Measurements from ENCODE around the gene BMPR1A. TPM values are rescaled to one million over a fixed set of nuclear protein-coding genes. Genes with fewer than 3 reads are reported as not detected.

BMPR1A gene
- total RNA-seq, 1 experiment from 2014 or later: 42.6 TPM

DNA sequence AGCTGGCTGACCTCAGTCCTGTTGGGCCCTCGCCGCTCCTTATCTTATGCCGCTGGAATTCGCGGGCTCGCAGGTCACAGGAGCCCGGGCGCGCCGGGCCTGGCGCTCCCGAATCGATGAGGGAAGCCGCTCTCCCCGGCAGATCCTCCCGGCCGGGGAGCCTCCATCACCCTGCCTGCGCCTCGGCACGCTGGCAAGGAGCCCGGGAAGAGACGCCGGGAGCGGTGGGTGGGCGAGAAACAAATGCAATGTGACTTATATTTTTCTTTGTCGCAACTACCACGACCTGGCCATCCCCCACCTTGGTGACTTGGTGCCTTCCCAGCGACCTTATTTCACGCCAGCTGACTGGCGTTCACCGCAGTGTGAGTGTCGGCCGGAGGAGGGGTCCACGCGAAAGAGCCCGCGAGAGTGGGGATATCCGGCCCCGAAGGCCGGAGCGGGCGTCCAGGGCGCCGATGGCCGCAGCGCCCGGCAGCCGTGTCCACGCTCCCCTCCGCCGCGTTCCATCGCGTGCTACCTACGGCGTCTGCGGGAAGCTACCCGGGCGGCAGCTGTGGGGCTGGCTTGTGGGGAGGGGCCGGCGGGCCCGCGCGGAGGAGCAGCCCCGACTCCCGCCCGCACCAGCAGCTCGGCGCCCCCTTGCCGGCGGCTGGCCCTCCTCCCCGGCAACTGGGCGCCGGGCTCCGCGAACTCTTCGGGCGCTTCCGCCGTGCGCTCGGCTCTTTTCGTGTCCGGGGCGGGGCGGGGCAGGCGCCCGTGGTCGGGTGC lies 494 bp upstream of the BMPR1A start:
- Histone ChIP-seq H3K9me3 (ENCODE audit: control insufficient read depth in 1 of 2, insufficient read depth in 1 of 2, low read depth in 1 of 2, low read length in 2 of 2) (no peaks in the 10 kb centered on the region), H2AFZ (ENCODE audit: low read depth, low read length, poor library complexity, severe bottlenecking) (no peak overlapping the region), H3K79me2 (ENCODE audit: insufficient read depth, low read length) (peaks cover 48% of the 10 kb centered on the region), H3K4me3 (replicated peaks in 1 of 2; ENCODE audit: low read depth in 1 of 2, low read length in 2 of 2) (peak overlapping the region; percentile 79 to 81), H3K9ac (ENCODE audit: low read length) (peak overlapping the region; percentile 93), H3K4me1 (ENCODE audit: control insufficient read depth in 1 of 2, insufficient read depth in 2 of 2, low read length in 2 of 2) (peaks cover 19 to 27% of the 10 kb centered on the region in 2 experiments), H3K27me3 (ENCODE audit: insufficient read depth, low read length) (no peaks in the 10 kb centered on the region), H3K4me2 (ENCODE audit: low read length) (peak overlapping the region; percentile 81), H3K36me3 (ENCODE audit: control insufficient read depth in 1 of 2, insufficient read depth in 2 of 2, low read length in 2 of 2) (no peaks in the 10 kb centered on the region), H4K20me1 (ENCODE audit: insufficient read depth) (peaks cover 4% of the 10 kb centered on the region; the same call in 1 of the 2 replicates), H3K27ac (ENCODE audit: low read depth, low read length) (peak overlapping the region; percentile 98), H3K9me2 (ENCODE audit: insufficient read depth) (no peaks in the 10 kb centered on the region)
- peak; percentile 92 for ATAC-seq
- intact Hi-C loops (cut with micrococcal nuclease): loop anchor here (1.0 to 5.0 kb wide), 2 partner anchors 46 to 234 kb away; partner anchors contain the start of gene WAPL
- no TSS peak for BruUV-seq (replicated peaks)
- RAD21 ChIA-PET (ENCODE audit: low non-redundant PET in 1 of 2, low total read pairs in 2 of 2, uncharacterized antibody in 2 of 2, unreplicated experiment in 2 of 2): interaction anchor here in 1 of 2 experiments (0.6 kb wide), 1 partner anchor 211 kb away, joined by 5 read pairs; no protein-coding TSS in a partner anchor
- DNase-seq (ENCODE audit: low read depth, low spot score): peak; percentile 59
- CTCF ChIA-PET: no interaction called here
- POLR2A ChIA-PET: interaction anchor here (0.5 kb wide), 1 partner anchor 354 kb away, joined by 3 read pairs; no protein-coding TSS in a partner anchor
- TF ChIP-seq ELF1 (IDR thresholded peaks at IDR 0.05; ENCODE audit: borderline replicate concordance, low read depth): no peak
- no peak for TF ChIP-seq RAD21 (IDR thresholded peaks at IDR 0.05; ENCODE audit: low read depth)
- peak; percentile 78 for TF ChIP-seq ZFX (IDR thresholded peaks at IDR 0.05)
- no peak for TF ChIP-seq FOSL1 (IDR thresholded peaks at IDR 0.05; ENCODE audit: low read depth)
- TF ChIP-seq CBX3 (IDR thresholded peaks at IDR 0.05; ENCODE audit: low read depth): peak; percentile 48; the same call in 1 of the 2 replicates
- TF ChIP-seq ZBTB33 (IDR thresholded peaks at IDR 0.05; ENCODE audit: extremely low read depth, insufficient replicate concordance, low read length): no peak
- no peak for TF ChIP-seq JUND (IDR thresholded peaks at IDR 0.05)
- TF ChIP-seq EZH2phosphoT487 (IDR thresholded peaks at IDR 0.05; ENCODE audit: borderline replicate concordance): no peak
- TF ChIP-seq, protein P1, sequence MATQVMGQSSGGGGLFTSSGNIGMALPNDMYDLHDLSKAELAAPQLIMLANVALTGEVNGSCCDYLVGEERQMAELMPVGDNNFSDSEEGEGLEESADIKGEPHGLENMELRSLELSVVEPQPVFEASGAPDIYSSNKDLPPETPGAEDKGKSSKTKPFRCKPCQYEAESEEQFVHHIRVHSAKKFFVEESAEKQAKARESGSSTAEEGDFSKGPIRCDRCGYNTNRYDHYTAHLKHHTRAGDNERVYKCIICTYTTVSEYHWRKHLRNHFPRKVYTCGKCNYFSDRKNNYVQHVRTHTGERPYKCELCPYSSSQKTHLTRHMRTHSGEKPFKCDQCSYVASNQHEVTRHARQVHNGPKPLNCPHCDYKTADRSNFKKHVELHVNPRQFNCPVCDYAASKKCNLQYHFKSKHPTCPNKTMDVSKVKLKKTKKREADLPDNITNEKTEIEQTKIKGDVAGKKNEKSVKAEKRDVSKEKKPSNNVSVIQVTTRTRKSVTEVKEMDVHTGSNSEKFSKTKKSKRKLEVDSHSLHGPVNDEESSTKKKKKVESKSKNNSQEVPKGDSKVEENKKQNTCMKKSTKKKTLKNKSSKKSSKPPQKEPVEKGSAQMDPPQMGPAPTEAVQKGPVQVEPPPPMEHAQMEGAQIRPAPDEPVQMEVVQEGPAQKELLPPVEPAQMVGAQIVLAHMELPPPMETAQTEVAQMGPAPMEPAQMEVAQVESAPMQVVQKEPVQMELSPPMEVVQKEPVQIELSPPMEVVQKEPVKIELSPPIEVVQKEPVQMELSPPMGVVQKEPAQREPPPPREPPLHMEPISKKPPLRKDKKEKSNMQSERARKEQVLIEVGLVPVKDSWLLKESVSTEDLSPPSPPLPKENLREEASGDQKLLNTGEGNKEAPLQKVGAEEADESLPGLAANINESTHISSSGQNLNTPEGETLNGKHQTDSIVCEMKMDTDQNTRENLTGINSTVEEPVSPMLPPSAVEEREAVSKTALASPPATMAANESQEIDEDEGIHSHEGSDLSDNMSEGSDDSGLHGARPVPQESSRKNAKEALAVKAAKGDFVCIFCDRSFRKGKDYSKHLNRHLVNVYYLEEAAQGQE (IDR thresholded peaks at IDR 0.05; ENCODE audit: low read depth): no peak
- TF ChIP-seq YY1 (IDR thresholded peaks at IDR 0.05; ENCODE audit: extremely low read depth, insufficient replicate concordance, low read depth, low read length): peak; percentile 11
- TF ChIP-seq SRF (IDR thresholded peaks at IDR 0.05; ENCODE audit: low read depth): no peak
- no peak for TF ChIP-seq CTCF (IDR thresholded peaks at IDR 0.05 in 2 of 3, conservative IDR thresholded peaks at IDR 0.05 in 1 of 3; ENCODE audit: borderline replicate concordance in 1 of 3, insufficient read depth in 1 of 3, low read depth in 2 of 3, low read length in 2 of 3)
- peak; percentile 27; the same call in 1 of the 2 replicates for TF ChIP-seq MAX (IDR thresholded peaks at IDR 0.05)
- TF ChIP-seq POLR2A (IDR thresholded peaks at IDR 0.05; ENCODE audit: borderline replicate concordance, extremely low read depth, insufficient read depth, insufficient read length): peak; percentile 74
- no peak for TF ChIP-seq CEBPB (IDR thresholded peaks at IDR 0.05; ENCODE audit: low read depth)
- TF ChIP-seq EGR1 (IDR thresholded peaks at IDR 0.05; ENCODE audit: low read depth): no peak
- TF ChIP-seq SP1 (IDR thresholded peaks at IDR 0.05; ENCODE audit: low read depth): peak; percentile 19; the same call in 1 of the 2 replicates
- TF ChIP-seq SIN3A (IDR thresholded peaks at IDR 0.05; ENCODE audit: low read depth): peak; percentile 72
- TF ChIP-seq, protein P2, sequence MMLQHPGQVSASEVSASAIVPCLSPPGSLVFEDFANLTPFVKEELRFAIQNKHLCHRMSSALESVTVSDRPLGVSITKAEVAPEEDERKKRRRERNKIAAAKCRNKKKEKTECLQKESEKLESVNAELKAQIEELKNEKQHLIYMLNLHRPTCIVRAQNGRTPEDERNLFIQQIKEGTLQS (IDR thresholded peaks at IDR 0.05): no peak
